GM12878 (cell line): ENCODE measurements around the gene NKX1-1. TPM values are rescaled to one million over a fixed set of nuclear protein-coding genes. Genes with fewer than 3 reads are reported as not detected.

Experiments used
- ATAC-seq: fragments of 200-7000 bp; cut with Tn5 transposase; 3 replicates; pipeline ENCODE4 v1.9.1; 2020; ENCODE audit warnings: mild to moderate bottlenecking, moderate library complexity
- BruUV-seq: library from RNA; stranded (reverse); fragments of 400-500 nt; replicated peaks from 2 replicates; lab custom pipeline; 2021; lab: Mats Ljungman, UMichigan
- CTCF ChIA-PET: fragments of 300-600 bp; sonication (Branson Sonifier 250); formaldehyde crosslinking; extraction: SDS; loops from one replicate; lab custom pipeline; 2021; ENCODE audit warnings: inconsistent platforms; lab: Yijun Ruan, JAX
- POLR2A ChIA-PET: fragments of 350-600 bp; formaldehyde crosslinking; extraction: SDS; loops from one replicate; lab custom pipeline; 2021; ENCODE audit warnings: inconsistent platforms; lab: Charles Lee
- RAD21 ChIA-PET: fragments of 300-600 bp; sonication (Branson Sonifier 250); formaldehyde crosslinking; loops from one replicate; lab custom pipeline; 2023; ENCODE audit warnings: antibody characterized with exemption; ENCODE audit not compliant: unreplicated experiment; lab: Charles Lee
- SMC1A ChIA-PET: fragments of 300-600 bp; sonication (Branson Sonifier 250); formaldehyde crosslinking; loops from one replicate; lab custom pipeline; 2023; ENCODE audit not compliant: unreplicated experiment, uncharacterized antibody; lab: Charles Lee
- DNase-seq: peaks from one replicate; pipeline ENCODE4 v3.0.0-alpha.2; 2011; ENCODE audit warnings: low read depth, low spot score
- FAIRE-seq: peaks from 3 replicates; lab custom pipeline; 2011; peaks lifted over from hg19 to GRCh38; lab: Jason Lieb, UNC
- H2AFZ ChIP-seq: 2 replicates; pipeline ENCODE4 v1.6.0; 2011; ENCODE audit warnings: low read depth, low read length, control low read depth; ENCODE audit not compliant: control insufficient read depth
- H3K27ac ChIP-seq: 2 replicates; pipeline ENCODE4 v1.5.1; 2011; ENCODE audit warnings: control low read depth; ENCODE audit not compliant: control insufficient read depth, insufficient read depth
- H3K27me3 ChIP-seq, 2 experiments: replicated peaks in 1 of 2; 2 replicates each; pipeline versions ENCODE4 v1.6.0 to v1.6.1; 2011; ENCODE audit warnings: low read length in 1 of 2; ENCODE audit not compliant: control insufficient read depth in 2 of 2, insufficient read depth in 2 of 2
- H3K36me3 ChIP-seq, 2 experiments: 2 replicates each; pipeline ENCODE4 v1.5.1; 2011; ENCODE audit warnings: low read length in 1 of 2; ENCODE audit not compliant: control insufficient read depth in 2 of 2, insufficient read depth in 2 of 2
- H3K4me1 ChIP-seq: 2 replicates; pipeline ENCODE4 v1.6.1; 2011; ENCODE audit warnings: mild to moderate bottlenecking, low read length, moderate library complexity, mixed read lengths; ENCODE audit not compliant: control insufficient read depth, insufficient read depth
- H3K4me2 ChIP-seq: 2 replicates; pipeline ENCODE4 v1.6.0; 2011; ENCODE audit warnings: control low read depth; ENCODE audit not compliant: control insufficient read depth, insufficient read depth
- H3K4me3 ChIP-seq: fragments of 200-600 bp; sonication (generic); 2 replicates; pipeline ENCODE4 v1.5.1; 2016
- H3K79me2 ChIP-seq: 2 replicates; pipeline ENCODE4 v1.6.0; 2011; ENCODE audit warnings: low read length; ENCODE audit not compliant: control insufficient read depth, insufficient read depth
- H3K9ac ChIP-seq: 2 replicates; pipeline ENCODE4 v1.8.0; 2011; ENCODE audit warnings: low read length, control low read depth, mixed read lengths; ENCODE audit not compliant: control insufficient read depth, insufficient read depth
- H3K9me3 ChIP-seq: replicated peaks from 3 replicates; pipeline ENCODE4 v1.5.1; 2011; ENCODE audit warnings: mild to moderate bottlenecking, low read length; ENCODE audit not compliant: control insufficient read depth, insufficient read depth
- H4K20me1 ChIP-seq: 2 replicates; pipeline ENCODE4 v1.6.0; 2011; ENCODE audit not compliant: control insufficient read depth, insufficient read depth
- CBX5 ChIP-seq: sonication (generic); IDR thresholded peaks from 2 replicates; pipeline ENCODE4 v1.6.1; 2016; ENCODE audit warnings: low read depth, moderate library complexity, mild to moderate bottlenecking, inconsistent platforms
- ETV6 ChIP-seq, 2 experiments: fragments of 450-650 bp in 1 of 2; IDR thresholded peaks in 1 of 2; conservative IDR thresholded peaks in 1 of 2; 2 replicates each; pipeline ENCODE4 v1.6.1; 2014; ENCODE audit warnings: antibody characterized with exemption in 1 of 2, borderline replicate concordance in 1 of 2, low read depth in 1 of 2, mild to moderate bottlenecking in 1 of 2, moderate library complexity in 1 of 2
- FOXK2 ChIP-seq: fragments of 450-650 bp; IDR thresholded peaks from 2 replicates; pipeline ENCODE4 v1.6.1; 2017; ENCODE audit warnings: mild to moderate bottlenecking, moderate library complexity
- KLF5 ChIP-seq: fragments of 450-650 bp; IDR thresholded peaks from 2 replicates; pipeline ENCODE4 v1.6.1; 2014; ENCODE audit warnings: mild to moderate bottlenecking; ENCODE audit not compliant: partially characterized antibody
- PAX8 ChIP-seq: fragments of 450-650 bp; IDR thresholded peaks from 2 replicates; pipeline ENCODE4 v1.6.1; 2017; ENCODE audit warnings: mild to moderate bottlenecking, moderate library complexity
- SUZ12 ChIP-seq: fragments of 200-600 bp; sonication (generic); IDR thresholded peaks from one replicate; pipeline ENCODE4 v1.6.1; 2018; ENCODE audit warnings: antibody characterized with exemption, mild to moderate bottlenecking; ENCODE audit not compliant: unreplicated experiment
- ZNF274 ChIP-seq: IDR thresholded peaks from one replicate; pipeline ENCODE4 v1.8.0; 2011; ENCODE audit not compliant: insufficient read length, insufficient read depth
- WGBS: methylation state at CpG from one replicate; pipeline ENCODE4 v1.1.6; 2016; ENCODE audit warnings: low lambda C conversion rate; ENCODE audit not compliant: insufficient replicate concordance, insufficient coverage; ENCODE audit errors: missing lambda C conversion rate; 5-methylcytosine and 5-hydroxymethylcytosine counted together
- in situ Hi-C: fragments of 300-500 bp; cut with MboI; formaldehyde crosslinking; loops from 9 replicates; pipeline ENCODE4 v1.14.3; 2018; ENCODE audit warnings: mixed read lengths
- intact Hi-C: fragments of 100-400 bp; cut with micrococcal nuclease; formaldehyde crosslinking; loops from one replicate; pipeline ENCODE4 v1.14.2; 2022; ENCODE audit not compliant: unreplicated experiment
- polyA plus RNA-seq, 11 experiments: library from polyadenylated mRNA; depleted of rRNA in 4 of 11; unstranded in 6 of 11; stranded (reverse) in 5 of 11; fragments of >200 nt; fragmentation: Nextera tagmentation in 4 of 11; fragmentation: Illumina TruSeq in 1 of 11; extraction: Ambion mirVana in 4 of 11; extraction: Trizol in 1 of 11; gene quantifications; 1 replicate in 1 of 11; 2 replicates in 10 of 11; pipeline versions ENCODE4 v1.2.1 to v1.2.3, GENCODE V29; 2011 to 2016; ENCODE audit warnings: inconsistent platforms in 2 of 11, missing spikeins in 2 of 11, low read depth in 1 of 11
- total RNA-seq, 4 experiments: library from RNA; depleted of rRNA in 3 of 4; stranded (reverse); fragments of >200 nt in 3 of 4; fragmentation: Illumina TruSeq in 1 of 4; extraction: Trizol in 1 of 4; gene quantifications; 2 replicates each; pipeline versions ENCODE4 v1.2.1 to v1.2.3, GENCODE V29; 2013 to 2021
- TF ChIP-seq, protein P1 (sequence below): fragments of 450-650 bp; IDR thresholded peaks from 2 replicates; pipeline ENCODE4 v1.6.1; 2017; ENCODE audit warnings: low read depth, mild to moderate bottlenecking, moderate library complexity
- TF ChIP-seq, protein P2 (sequence below), 3 experiments: IDR thresholded peaks in 2 of 3; conservative IDR thresholded peaks in 1 of 3; 2 replicates each; pipeline ENCODE4 v1.5.1; 2011; ENCODE audit warnings: low read depth in 3 of 3, low read length in 3 of 3, mild to moderate bottlenecking in 3 of 3, control low read depth in 2 of 3, moderate library complexity in 2 of 3, inconsistent platforms in 1 of 3, mixed read lengths in 1 of 3; ENCODE audit not compliant: control insufficient read depth in 2 of 3, insufficient read depth in 1 of 3; ENCODE audit errors: extremely low read depth in 1 of 3

Gene NKX1-1
- total and polyA plus RNA-seq, 10 of the 15 experiments (the other 5 are each of a cell fraction or from before 2014, with no cell fraction given), result not detected

DNA sequence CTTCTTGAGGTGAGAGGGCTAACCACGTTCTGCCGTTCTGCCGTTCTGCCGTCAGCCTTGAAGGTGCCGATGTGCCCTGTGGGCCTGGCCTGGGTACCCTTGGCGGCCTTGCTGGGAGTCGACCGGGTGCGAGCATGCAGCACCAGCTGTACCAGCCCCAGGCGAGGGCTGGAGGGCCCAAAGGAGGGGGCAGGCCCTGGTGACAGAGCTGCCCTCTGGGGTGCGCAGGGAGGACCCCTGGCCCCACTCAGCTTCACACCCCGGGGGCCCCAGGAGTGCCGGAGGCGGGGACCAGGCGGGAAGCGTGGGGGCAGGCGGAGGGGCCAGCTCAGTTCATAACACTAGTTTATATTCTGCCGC, 37.2 kb downstream of the NKX1-1 start:
- H3K4me2 ChIP-seq, result no peak overlapping the region
- no peaks in the 10 kb centered on the region; a peak in 1 of 4 replicates for H3K36me3 ChIP-seq
- CTCF ChIA-PET, result no interaction called here
- TF ChIP-seq PAX8 (no peak), ZNF274 (no peak), KLF5 (no peak), ETV6 (conservative IDR thresholded peaks at IDR 0.05 in 1 of 2, IDR thresholded peaks at IDR 0.05 in 1 of 2; ENCODE audit: borderline replicate concordance in 1 of 2, low read depth in 1 of 2) (no peak), CBX5 (no peak), SUZ12 (no peak), FOXK2 (no peak)
- TF ChIP-seq, protein P1, sequence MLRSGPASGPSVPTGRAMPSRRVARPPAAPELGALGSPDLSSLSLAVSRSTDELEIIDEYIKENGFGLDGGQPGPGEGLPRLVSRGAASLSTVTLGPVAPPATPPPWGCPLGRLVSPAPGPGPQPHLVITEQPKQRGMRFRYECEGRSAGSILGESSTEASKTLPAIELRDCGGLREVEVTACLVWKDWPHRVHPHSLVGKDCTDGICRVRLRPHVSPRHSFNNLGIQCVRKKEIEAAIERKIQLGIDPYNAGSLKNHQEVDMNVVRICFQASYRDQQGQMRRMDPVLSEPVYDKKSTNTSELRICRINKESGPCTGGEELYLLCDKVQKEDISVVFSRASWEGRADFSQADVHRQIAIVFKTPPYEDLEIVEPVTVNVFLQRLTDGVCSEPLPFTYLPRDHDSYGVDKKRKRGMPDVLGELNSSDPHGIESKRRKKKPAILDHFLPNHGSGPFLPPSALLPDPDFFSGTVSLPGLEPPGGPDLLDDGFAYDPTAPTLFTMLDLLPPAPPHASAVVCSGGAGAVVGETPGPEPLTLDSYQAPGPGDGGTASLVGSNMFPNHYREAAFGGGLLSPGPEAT, result no peak
- TF ChIP-seq, protein P2, sequence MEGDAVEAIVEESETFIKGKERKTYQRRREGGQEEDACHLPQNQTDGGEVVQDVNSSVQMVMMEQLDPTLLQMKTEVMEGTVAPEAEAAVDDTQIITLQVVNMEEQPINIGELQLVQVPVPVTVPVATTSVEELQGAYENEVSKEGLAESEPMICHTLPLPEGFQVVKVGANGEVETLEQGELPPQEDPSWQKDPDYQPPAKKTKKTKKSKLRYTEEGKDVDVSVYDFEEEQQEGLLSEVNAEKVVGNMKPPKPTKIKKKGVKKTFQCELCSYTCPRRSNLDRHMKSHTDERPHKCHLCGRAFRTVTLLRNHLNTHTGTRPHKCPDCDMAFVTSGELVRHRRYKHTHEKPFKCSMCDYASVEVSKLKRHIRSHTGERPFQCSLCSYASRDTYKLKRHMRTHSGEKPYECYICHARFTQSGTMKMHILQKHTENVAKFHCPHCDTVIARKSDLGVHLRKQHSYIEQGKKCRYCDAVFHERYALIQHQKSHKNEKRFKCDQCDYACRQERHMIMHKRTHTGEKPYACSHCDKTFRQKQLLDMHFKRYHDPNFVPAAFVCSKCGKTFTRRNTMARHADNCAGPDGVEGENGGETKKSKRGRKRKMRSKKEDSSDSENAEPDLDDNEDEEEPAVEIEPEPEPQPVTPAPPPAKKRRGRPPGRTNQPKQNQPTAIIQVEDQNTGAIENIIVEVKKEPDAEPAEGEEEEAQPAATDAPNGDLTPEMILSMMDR (IDR thresholded peaks at IDR 0.05 in 2 of 3, conservative IDR thresholded peaks at IDR 0.05 in 1 of 3; ENCODE audit: control insufficient read depth in 2 of 3, extremely low read depth in 1 of 3, insufficient read depth in 1 of 3, low read depth in 3 of 3, low read length in 3 of 3), result no peak
- TF ChIP-seq, all 136 proteins: peak for 0
- Histone ChIP-seq H3K79me2 (no peaks in the 10 kb centered on the region), H3K27me3 (no peaks in the 10 kb centered on the region), H3K9me3 (no peaks in the 10 kb centered on the region), H3K9ac (no peak overlapping the region), H3K27ac (no peak overlapping the region), H2AFZ (no peak overlapping the region), H4K20me1 (no peaks in the 10 kb centered on the region), H3K4me1 (no peaks in the 10 kb centered on the region), H3K4me3 (no peak overlapping the region)
- DNase-seq (no peak), ATAC-seq (no peak), FAIRE-seq (no peak)
- in situ Hi-C loops, result no loop called here
- POLR2A ChIA-PET, result no interaction called here
- BruUV-seq, result no TSS peak
- SMC1A ChIA-PET, result no interaction called here
- RAD21 ChIA-PET, result no interaction called here
- 97% methylated on average over 18 of the region's 18 CpGs for WGBS
- intact Hi-C loops, result no loop called here
